SU-DHL-6 (cell line): ENCODE results near the gene UPF2.
A peak's percentile ranks its signal among the peaks of the same experiment; 100 is the strongest.
"Not testable (repeated sequence)": the region's sequence is repeated elsewhere in the genome, so short reads cannot be mapped to it uniquely, and the experiment has no call there.

Experiments used
- H2AFZ ChIP-seq: fragments of 200-600 bp; sonication (generic); 2 replicates; pipeline ENCODE4 v1.6.1; 2014; ENCODE audit warnings: low read depth, mild to moderate bottlenecking, moderate library complexity, mixed read lengths, antibody characterized with exemption, low read length; ENCODE audit not compliant: severe bottlenecking
- H3F3A ChIP-seq: fragments of 200-600 bp; shearing (Covaris generic); 2 replicates; pipeline ENCODE4 v1.6.0; 2016; ENCODE audit warnings: antibody characterized with exemption, mild to moderate bottlenecking; ENCODE audit not compliant: insufficient read depth
- H3K27ac ChIP-seq: fragments of 200-600 bp; sonication (generic); 2 replicates; pipeline ENCODE4 v1.5.1; 2016; ENCODE audit warnings: low read depth, mild to moderate bottlenecking, low read length, moderate library complexity, mixed read lengths
- H3K27me3 ChIP-seq: fragments of 200-600 bp; sonication (generic), shearing (Covaris generic); 2 replicates; pipeline ENCODE4 v1.6.0; 2014; ENCODE audit warnings: mild to moderate bottlenecking, low read length
- H3K36me3 ChIP-seq: fragments of 200-600 bp; sonication (generic); 2 replicates; pipeline ENCODE4 v1.6.1; 2014; ENCODE audit warnings: mild to moderate bottlenecking, low read length, mixed read lengths
- H3K4me2 ChIP-seq: fragments of 300-600, 200-600 bp; shearing (Covaris generic), sonication (generic); 2 replicates; pipeline ENCODE4 v1.6.0; 2014; ENCODE audit warnings: low read length, low read depth, mild to moderate bottlenecking; ENCODE audit not compliant: poor library complexity, severe bottlenecking
- H3K4me3 ChIP-seq: fragments of 200-600 bp; sonication (generic); 2 replicates; pipeline ENCODE4 v1.5.1; 2014; ENCODE audit warnings: antibody characterized with exemption, low read length, mild to moderate bottlenecking, mixed read lengths; ENCODE audit not compliant: insufficient read depth, poor library complexity, severe bottlenecking
- H3K79me2 ChIP-seq: fragments of 200-600 bp; sonication (generic); 2 replicates; pipeline ENCODE4 v1.6.1; 2014; ENCODE audit warnings: mild to moderate bottlenecking, low read length, moderate library complexity; ENCODE audit not compliant: insufficient read depth
- H3K9ac ChIP-seq: fragments of 200-600 bp; sonication (generic); 2 replicates; pipeline ENCODE4 v1.7.0; 2014; ENCODE audit warnings: mild to moderate bottlenecking, low read length
- H3K9me2 ChIP-seq: fragments of 200-600 bp; sonication (generic); replicated peaks from 2 replicates; pipeline ENCODE4 v1.6.1; 2014; ENCODE audit warnings: low read length; ENCODE audit not compliant: insufficient read depth
- H3K9me3 ChIP-seq: fragments of 200-600 bp; sonication (generic); 2 replicates; pipeline ENCODE4 v1.6.1; 2014; ENCODE audit warnings: low read length, mixed read lengths; ENCODE audit not compliant: insufficient read depth
- H4K20me1 ChIP-seq: fragments of 200-600 bp; sonication (generic); 2 replicates; pipeline ENCODE4 v1.6.1; 2014; ENCODE audit warnings: low read depth, mild to moderate bottlenecking, antibody characterized with exemption, low read length, moderate library complexity, mixed read lengths
- EZH2phosphoT487 ChIP-seq: fragments of 200-600 bp; sonication (generic), shearing (Covaris generic); conservative IDR thresholded peaks from 2 replicates; pipeline ENCODE4 v1.6.1; 2018; ENCODE audit warnings: mild to moderate bottlenecking, antibody characterized with exemption, low read length, moderate library complexity, mixed read lengths
- TF ChIP-seq, protein P1 (sequence below): fragments of 200-600 bp; sonication (generic); IDR thresholded peaks from one replicate; pipeline ENCODE4 v1.5.1; 2017; ENCODE audit warnings: antibody characterized with exemption, mild to moderate bottlenecking, low read length, moderate library complexity; ENCODE audit not compliant: insufficient read depth, poor library complexity, severe bottlenecking

UPF2 gene

DNA sequence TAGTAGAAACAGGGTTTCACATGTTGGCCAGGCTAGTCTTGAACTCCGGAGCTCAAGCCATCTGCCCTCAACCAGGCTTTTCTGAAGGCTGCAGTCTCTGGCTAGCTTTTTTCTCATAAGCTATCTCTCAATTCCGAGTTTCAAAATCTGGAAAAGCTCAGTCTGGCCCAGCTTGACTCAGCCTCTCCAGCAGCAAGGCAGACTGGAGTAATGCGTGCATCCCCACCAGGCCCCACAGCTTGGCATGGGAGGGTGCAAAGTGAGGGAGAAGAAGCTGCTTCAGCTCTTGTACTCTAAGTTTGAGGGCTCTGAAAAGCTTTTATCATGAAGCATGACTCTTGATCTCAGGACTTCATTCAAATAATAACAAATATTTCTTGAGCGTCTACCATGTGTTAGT is 30.9 kb upstream of the UPF2 start:
- peak overlapping the region; percentile 49 for H3K9ac ChIP-seq
- peak overlapping the region; percentile 14 for H3K4me3 ChIP-seq
- peaks cover 52% of the 10 kb centered on the region for H3K79me2 ChIP-seq
- H3K9me2 ChIP-seq = no peaks in the 10 kb centered on the region
- no peaks in the 10 kb centered on the region for H3K27me3 ChIP-seq
- no peaks in the 10 kb centered on the region for H4K20me1 ChIP-seq
- H3K27ac ChIP-seq = peak overlapping the region; percentile 92
- no peaks in the 10 kb centered on the region for H3K36me3 ChIP-seq
- TF ChIP-seq, protein P1, sequence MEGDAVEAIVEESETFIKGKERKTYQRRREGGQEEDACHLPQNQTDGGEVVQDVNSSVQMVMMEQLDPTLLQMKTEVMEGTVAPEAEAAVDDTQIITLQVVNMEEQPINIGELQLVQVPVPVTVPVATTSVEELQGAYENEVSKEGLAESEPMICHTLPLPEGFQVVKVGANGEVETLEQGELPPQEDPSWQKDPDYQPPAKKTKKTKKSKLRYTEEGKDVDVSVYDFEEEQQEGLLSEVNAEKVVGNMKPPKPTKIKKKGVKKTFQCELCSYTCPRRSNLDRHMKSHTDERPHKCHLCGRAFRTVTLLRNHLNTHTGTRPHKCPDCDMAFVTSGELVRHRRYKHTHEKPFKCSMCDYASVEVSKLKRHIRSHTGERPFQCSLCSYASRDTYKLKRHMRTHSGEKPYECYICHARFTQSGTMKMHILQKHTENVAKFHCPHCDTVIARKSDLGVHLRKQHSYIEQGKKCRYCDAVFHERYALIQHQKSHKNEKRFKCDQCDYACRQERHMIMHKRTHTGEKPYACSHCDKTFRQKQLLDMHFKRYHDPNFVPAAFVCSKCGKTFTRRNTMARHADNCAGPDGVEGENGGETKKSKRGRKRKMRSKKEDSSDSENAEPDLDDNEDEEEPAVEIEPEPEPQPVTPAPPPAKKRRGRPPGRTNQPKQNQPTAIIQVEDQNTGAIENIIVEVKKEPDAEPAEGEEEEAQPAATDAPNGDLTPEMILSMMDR = no peak
- TF ChIP-seq EZH2phosphoT487 = no peak
- peak overlapping the region; percentile 5 for H2AFZ ChIP-seq
- H3K4me2 ChIP-seq = peak overlapping the region; percentile 65
- H3F3A ChIP-seq = peaks cover 65% of the 10 kb centered on the region
- H3K9me3 ChIP-seq = no peaks in the 10 kb centered on the region

DNA sequence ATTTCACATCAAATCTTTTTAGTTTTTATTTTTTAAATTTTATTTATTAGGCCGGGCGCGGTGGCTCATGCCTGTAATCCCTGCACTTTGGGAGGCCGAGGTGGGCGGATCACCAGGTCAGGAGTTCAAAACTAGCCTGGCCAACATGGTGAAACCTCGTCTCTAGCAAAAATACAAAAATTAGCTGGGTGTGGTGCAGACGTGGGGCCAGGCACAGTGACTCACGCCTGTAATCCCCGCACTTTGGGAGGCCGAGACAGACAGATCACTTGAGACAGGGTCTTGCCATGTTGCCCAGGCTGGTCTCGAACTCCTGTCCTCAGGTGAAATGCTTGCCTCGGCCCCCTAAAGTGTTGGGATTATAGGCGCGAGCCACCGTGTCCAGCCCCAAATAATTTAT is 28.8 kb upstream of the UPF2 start:
- not testable (repeated sequence) for H3K4me3 ChIP-seq, H4K20me1 ChIP-seq, H2AFZ ChIP-seq, H3K9me2 ChIP-seq, H3K9me3 ChIP-seq, H3K27me3 ChIP-seq, H3K9ac ChIP-seq, H3K36me3 ChIP-seq
- H3K27ac ChIP-seq = peak overlapping the region; percentile 55; the same call in 1 of the 2 replicates
- H3F3A ChIP-seq = peaks cover 52% of the 10 kb centered on the region
- peaks cover 52% of the 10 kb centered on the region for H3K79me2 ChIP-seq
- H3K4me2 ChIP-seq = peak overlapping the region; percentile 99

DNA sequence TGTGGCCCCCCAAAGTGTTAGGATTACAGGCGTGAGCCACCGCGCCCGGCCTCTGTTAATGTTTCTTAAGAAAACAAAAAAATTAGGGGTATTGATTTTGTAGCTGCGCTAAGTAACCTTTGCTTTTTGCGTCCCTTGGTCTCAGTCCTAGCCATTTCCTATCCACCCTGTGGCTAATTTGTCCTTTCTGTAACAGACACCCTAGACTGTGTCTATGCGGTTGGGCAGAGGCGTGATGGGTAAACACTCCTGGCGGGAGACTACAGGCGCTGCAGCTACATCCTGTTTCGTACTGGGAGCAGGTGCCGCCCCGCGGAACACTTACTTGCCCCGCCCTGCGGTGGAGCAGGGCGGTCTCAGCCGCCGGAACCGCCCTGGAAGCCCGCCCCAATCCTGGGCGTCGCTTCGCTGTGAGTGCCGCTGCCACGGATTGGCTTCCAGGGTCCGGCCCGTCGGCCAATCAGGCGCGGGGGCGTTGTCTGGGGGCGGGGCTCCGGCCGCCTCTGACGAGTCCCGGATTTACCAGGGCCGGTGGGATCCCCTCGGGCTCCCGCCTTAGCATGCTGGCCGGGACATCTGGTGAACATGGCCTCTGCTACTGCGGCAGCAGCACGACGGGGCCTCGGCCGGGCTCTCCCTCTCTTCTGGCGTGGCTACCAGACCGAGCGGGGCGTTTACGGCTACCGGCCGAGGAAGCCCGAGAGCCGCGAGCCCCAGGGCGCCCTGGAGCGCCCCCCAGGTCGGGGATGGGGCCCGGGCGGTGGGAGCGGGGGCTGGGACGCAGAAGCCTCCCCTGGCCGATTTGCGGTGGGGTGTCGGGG is 26.1 kb upstream of the UPF2 start, which contains the start of gene DHTKD1:
TSS of gene DHTKD1 (plus strand) at position 506 of the 821 bp plus-strand sequence. CDS start at position 586, 80 bp downstream.
- Histone ChIP-seq H3K27me3 (no peaks in the 10 kb centered on the region), H3K9me2 (no peaks in the 10 kb centered on the region), H3F3A (peaks cover 35% of the 10 kb centered on the region), H3K9me3 (no peaks in the 10 kb centered on the region), H3K9ac (peak within 1 kb of the TSS; percentile 88), H3K36me3 (no peaks in the 10 kb centered on the region), H3K4me3 (peak within 1 kb of the TSS; percentile 87), H3K4me2 (peak within 1 kb of the TSS; percentile 99), H2AFZ (peak within 1 kb of the TSS; percentile 78), H3K79me2 (peaks cover 38% of the 10 kb centered on the region), H3K27ac (peak within 1 kb of the TSS; percentile 63), H4K20me1 (no peaks in the 10 kb centered on the region)
- no peak for TF ChIP-seq EZH2phosphoT487
- TF ChIP-seq, protein P1 = no peak

DNA sequence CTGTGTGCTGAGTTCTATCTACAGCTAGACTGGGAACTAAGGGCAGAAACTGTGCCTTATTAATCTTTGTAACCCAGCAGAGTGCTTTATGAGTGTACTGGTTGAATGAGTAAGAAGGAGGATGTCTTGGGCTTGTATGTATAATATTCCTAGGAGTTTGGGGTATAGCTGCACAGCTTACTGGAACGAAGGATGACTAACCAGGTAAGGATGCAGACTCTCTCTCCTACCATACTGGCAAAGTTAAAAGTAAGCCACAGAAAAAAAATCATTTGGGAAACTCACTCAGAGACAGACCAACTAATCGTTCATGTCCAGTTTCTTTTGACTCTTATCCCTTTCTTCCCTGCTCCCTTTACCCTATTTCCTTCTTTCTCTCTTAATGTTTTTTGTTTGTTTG is 24.7 kb upstream of the UPF2 start:
- Histone ChIP-seq H3K27me3 (no peaks in the 10 kb centered on the region), H3K9ac (no peak overlapping the region), H3F3A (peaks cover 32% of the 10 kb centered on the region), H3K4me2 (no peak overlapping the region), H2AFZ (no peak overlapping the region), H3K79me2 (peaks cover 32% of the 10 kb centered on the region), H4K20me1 (no peaks in the 10 kb centered on the region), H3K36me3 (no peaks in the 10 kb centered on the region), H3K27ac (no peak overlapping the region), H3K9me2 (no peaks in the 10 kb centered on the region), H3K4me3 (no peak overlapping the region), H3K9me3 (no peaks in the 10 kb centered on the region)
- TF ChIP-seq, protein P1 = no peak
- no peak for TF ChIP-seq EZH2phosphoT487
